Natural killer cell (primary cell): Measurements from ENCODE around the gene GPAM. TPM values are rescaled to one million over a fixed set of nuclear protein-coding genes. Genes with fewer than 3 reads are reported as not detected.

Experiments used
- ATAC-seq, 3 donors: fragments of 150-1000 bp in 2 of 3; fragments of 200-7000 bp in 1 of 3; cut with Tn5 transposase; 1 replicate in 1 of 3; 2 replicates in 2 of 3; pipeline ENCODE4 v1.10.0; 2021; ENCODE audit warnings: mild to moderate bottlenecking in 2 of 3, moderate library complexity in 2 of 3
- DNase-seq, 2 donors: peaks; one replicate each; pipeline versions ENCODE4 v3.0.0 to v3.0.0-alpha.2; 2013 to 2021; ENCODE audit warnings: mixed read lengths in 1 of 2
- H3K27ac ChIP-seq: one replicate; pipeline ENCODE4 v1.5.1; 2013; ENCODE audit warnings: mild to moderate bottlenecking, low read length
- H3K27me3 ChIP-seq: one replicate; pipeline ENCODE4 v1.6.1; 2013; ENCODE audit warnings: low read length; ENCODE audit not compliant: control insufficient read depth, insufficient read depth
- H3K36me3 ChIP-seq: one replicate; pipeline ENCODE4 v1.6.1; 2013; ENCODE audit warnings: low read length; ENCODE audit not compliant: control insufficient read depth, insufficient read depth
- H3K4me1 ChIP-seq: one replicate; pipeline ENCODE4 v1.6.1; 2013; ENCODE audit warnings: low read length; ENCODE audit not compliant: control insufficient read depth, insufficient read depth
- H3K4me3 ChIP-seq: one replicate; pipeline ENCODE4 v1.5.1; 2013; ENCODE audit warnings: low read length
- H3K9me3 ChIP-seq: one replicate; pipeline ENCODE4 v1.6.1; 2013; ENCODE audit warnings: low read length; ENCODE audit not compliant: control insufficient read depth, insufficient read depth
- H3K27ac Mint-ChIP-seq, 2 donors: one replicate each; pipeline ENCODE4 v1.8.0; 2022; ENCODE audit warnings: mild to moderate bottlenecking in 2 of 2, mixed read lengths in 2 of 2, moderate library complexity in 1 of 2
- H3K27me3 Mint-ChIP-seq, 2 donors: one replicate each; pipeline ENCODE4 v1.8.0; 2022; ENCODE audit warnings: low read depth in 2 of 2, mixed read lengths in 2 of 2
- H3K36me3 Mint-ChIP-seq: one replicate; pipeline ENCODE4 v1.8.0; 2022; ENCODE audit warnings: mixed read lengths
- H3K4me1 Mint-ChIP-seq, 2 donors: one replicate each; pipeline ENCODE4 v1.8.0; 2022; ENCODE audit warnings: mixed read lengths in 2 of 2
- H3K4me3 Mint-ChIP-seq: one replicate; pipeline ENCODE4 v1.8.0; 2022; ENCODE audit warnings: mild to moderate bottlenecking, moderate library complexity, mixed read lengths
- H3K9me3 Mint-ChIP-seq, 2 donors: one replicate each; pipeline ENCODE4 v1.8.0; 2022; ENCODE audit warnings: mixed read lengths in 2 of 2
- CTCF ChIP-seq: fragments of 200-600 bp; IDR thresholded peaks from one replicate; pipeline ENCODE4 v1.8.0; 2022; ENCODE audit warnings: antibody characterized with exemption
- WGBS: methylation state at CpG from one replicate; pipeline ENCODE4 v1.1.7; 2013; ENCODE audit warnings: missing lambda C conversion rate; ENCODE audit not compliant: insufficient coverage; 5-methylcytosine and 5-hydroxymethylcytosine counted together
- intact Hi-C: fragments of 100-400 bp; cut with micrococcal nuclease; formaldehyde crosslinking; loops from one replicate; pipeline ENCODE4 v1.14.2; 2022
- total RNA-seq, 4 donors: library from RNA; stranded (reverse); fragments of 120-200 nt in 1 of 4; gene quantifications; one replicate each; pipeline versions ENCODE4 v1.2.3 to v1.2.4, GENCODE V29; 2013 to 2022

Gene GPAM
- total RNA-seq, 3 donors from 2014 or later (not counting 1 experiment from before 2014, with no cell fraction given), result 4.7 to 11.7 (median 6.1) TPM

GRCh38 chr10:112159469-112159868 is 24.1 kb downstream of the GPAM start:
- H3K4me1 Mint-ChIP-seq, result no peaks in the 10 kb centered on the region
- no peak for DNase-seq
- Histone ChIP-seq H3K4me3 (no peak overlapping the region), H3K27me3 (no peaks in the 10 kb centered on the region), H3K4me1 (no peaks in the 10 kb centered on the region), H3K9me3 (no peaks in the 10 kb centered on the region), H3K36me3 (peaks cover 78% of the 10 kb centered on the region), H3K27ac (no peak overlapping the region)
- intact Hi-C loops, result no loop called here
- 97% methylated on average over 5 of the region's 8 CpGs for WGBS
- no peak overlapping the region for H3K4me3 Mint-ChIP-seq
- H3K36me3 Mint-ChIP-seq, result peaks cover 40% of the 10 kb centered on the region
- H3K27ac Mint-ChIP-seq, result no peak overlapping the region
- H3K9me3 Mint-ChIP-seq, result no peaks in the 10 kb centered on the region
- ATAC-seq, result no peak
- no peak for TF ChIP-seq CTCF
- H3K27me3 Mint-ChIP-seq, result no peaks in the 10 kb centered on the region

GRCh38 chr10:112151524-112152039 is 32.0 kb downstream of the GPAM start:
- Histone ChIP-seq H3K27me3 (no peaks in the 10 kb centered on the region), H3K4me3 (no peak overlapping the region), H3K9me3 (no peaks in the 10 kb centered on the region), H3K36me3 (peaks cover 39% of the 10 kb centered on the region), H3K27ac (no peak overlapping the region), H3K4me1 (no peaks in the 10 kb centered on the region)
- H3K27ac Mint-ChIP-seq, result no peak overlapping the region
- no peak for ATAC-seq
- intact Hi-C loops, result no loop called here
- no peak for TF ChIP-seq CTCF
- peaks cover 15% of the 10 kb centered on the region for H3K36me3 Mint-ChIP-seq
- H3K4me3 Mint-ChIP-seq, result no peak overlapping the region
- H3K9me3 Mint-ChIP-seq, result no peaks in the 10 kb centered on the region
- DNase-seq, result no peak
- WGBS, result 97% methylated on average over 3 of the region's 4 CpGs
- no peaks in the 10 kb centered on the region for H3K27me3 Mint-ChIP-seq
- H3K4me1 Mint-ChIP-seq, result no peaks in the 10 kb centered on the region

GRCh38 chr10:112148331-112148730 is 35.2 kb downstream of the GPAM start:
- no peak overlapping the region for H3K27ac ChIP-seq
- TF ChIP-seq CTCF, result no peak
- WGBS, result 92% methylated on average over 3 of the region's 3 CpGs
- no peaks in the 10 kb centered on the region for H3K9me3 Mint-ChIP-seq
- DNase-seq (no peak), ATAC-seq (no peak)
- no peak overlapping the region for H3K4me3 Mint-ChIP-seq
- H3K4me3 ChIP-seq, result no peak overlapping the region
- no peaks in the 10 kb centered on the region for H3K4me1 Mint-ChIP-seq
- H3K4me1 ChIP-seq, result no peaks in the 10 kb centered on the region
- H3K27ac Mint-ChIP-seq, result no peak overlapping the region
- H3K36me3 Mint-ChIP-seq, result peaks cover 7% of the 10 kb centered on the region
- peaks cover 18% of the 10 kb centered on the region for H3K36me3 ChIP-seq
- no peaks in the 10 kb centered on the region for H3K27me3 Mint-ChIP-seq
- intact Hi-C loops, result no loop called here
- H3K9me3 ChIP-seq, result no peaks in the 10 kb centered on the region
- no peaks in the 10 kb centered on the region for H3K27me3 ChIP-seq

- H3K36me3 Mint-ChIP-seq, result peaks cover 7% of the 10 kb centered on the region
- Histone ChIP-seq H3K4me3 (no peak overlapping the region), H3K9me3 (no peaks in the 10 kb centered on the region), H3K27me3 (no peaks in the 10 kb centered on the region), H3K36me3 (peaks cover 10% of the 10 kb centered on the region), H3K27ac (no peak overlapping the region), H3K4me1 (no peaks in the 10 kb centered on the region)
- no peaks in the 10 kb centered on the region for H3K4me1 Mint-ChIP-seq
- no peak for ATAC-seq
- no peaks in the 10 kb centered on the region for H3K9me3 Mint-ChIP-seq
- 86% methylated on average over 6 of the region's 6 CpGs for WGBS
- H3K27ac Mint-ChIP-seq, result no peak overlapping the region
- H3K27me3 Mint-ChIP-seq, result no peaks in the 10 kb centered on the region
- no peak for DNase-seq
- no peak for TF ChIP-seq CTCF
- H3K4me3 Mint-ChIP-seq, result no peak overlapping the region
- intact Hi-C loops, result no loop called here
Measured at GRCh38 chr10:112146799-112147198, 36.8 kb downstream of the GPAM start.
